ENCODE results near the gene FTSJ3.
A peak's percentile ranks its signal among the peaks of the same experiment; 100 is the strongest.

FTSJ3 gene

GRCh38 chr17:63855185-63855584, 27.7 kb upstream of the FTSJ3 start:
- H3K4me3 ChIP-seq (replicated peaks; ENCODE audit: low read depth, low read length) = no peak overlapping the region

GRCh38 chr17:63854709-63855108, 27.2 kb upstream of the FTSJ3 start:
- TF ChIP-seq CTCF (IDR thresholded peaks at IDR 0.05; ENCODE audit: low read depth, low read length, missing control alignments) = no peak
- H3K4me3 ChIP-seq (replicated peaks; ENCODE audit: low read depth, low read length) = no peak overlapping the region
- DNase-seq (ENCODE audit: extremely low read depth, low read depth) = no peak

More at GRCh38 chr17:63855185-63855584, 27.7 kb upstream of the FTSJ3 start:
- DNase-seq (ENCODE audit: extremely low read depth, low read depth) = no peak
- no peak for TF ChIP-seq CTCF (IDR thresholded peaks at IDR 0.05; ENCODE audit: low read depth, low read length, missing control alignments)

- H3K4me3 ChIP-seq (replicated peaks; ENCODE audit: low read depth, low read length) = no peak overlapping the region
- TF ChIP-seq CTCF (IDR thresholded peaks at IDR 0.05; ENCODE audit: low read depth, low read length, missing control alignments) = no peak
- no peak for DNase-seq (ENCODE audit: extremely low read depth, low read depth)
Measured at GRCh38 chr17:63853260-63853659, 25.8 kb upstream of the FTSJ3 start.

GRCh38 chr17:63850401-63850800, 22.9 kb upstream of the FTSJ3 start:
- no peak for TF ChIP-seq CTCF (IDR thresholded peaks at IDR 0.05; ENCODE audit: low read depth, low read length, missing control alignments)
- no peak overlapping the region for H3K4me3 ChIP-seq (replicated peaks; ENCODE audit: low read depth, low read length)
- DNase-seq (ENCODE audit: extremely low read depth, low read depth) = no peak

GRCh38 chr17:63848834-63849689, 21.6 kb upstream of the FTSJ3 start:
- peak; percentile 55 for TF ChIP-seq CTCF (IDR thresholded peaks at IDR 0.05; ENCODE audit: low read depth, low read length, missing control alignments)
- no peak overlapping the region for H3K4me3 ChIP-seq (replicated peaks; ENCODE audit: low read depth, low read length)
- peak; percentile 59 for DNase-seq (ENCODE audit: extremely low read depth, low read depth)

- no peak for TF ChIP-seq CTCF (IDR thresholded peaks at IDR 0.05; ENCODE audit: low read depth, low read length, missing control alignments)
- no peak overlapping the region for H3K4me3 ChIP-seq (replicated peaks; ENCODE audit: low read depth, low read length)
- no peak for DNase-seq (ENCODE audit: extremely low read depth, low read depth)
Measured at GRCh38 chr17:63847525-63848249, 20.2 kb upstream of the FTSJ3 start.

Data from HFF-Myc (cell line).